Bone marrow (tissue), 2 donors: ENCODE measurements around the gene NT5C3A.

ENCODE experiments used
- DNase-seq, 2 donors: peaks; one replicate each; lab custom pipeline; 2025; lab: John Stamatoyannopoulos, UW

NT5C3A gene

DNA sequence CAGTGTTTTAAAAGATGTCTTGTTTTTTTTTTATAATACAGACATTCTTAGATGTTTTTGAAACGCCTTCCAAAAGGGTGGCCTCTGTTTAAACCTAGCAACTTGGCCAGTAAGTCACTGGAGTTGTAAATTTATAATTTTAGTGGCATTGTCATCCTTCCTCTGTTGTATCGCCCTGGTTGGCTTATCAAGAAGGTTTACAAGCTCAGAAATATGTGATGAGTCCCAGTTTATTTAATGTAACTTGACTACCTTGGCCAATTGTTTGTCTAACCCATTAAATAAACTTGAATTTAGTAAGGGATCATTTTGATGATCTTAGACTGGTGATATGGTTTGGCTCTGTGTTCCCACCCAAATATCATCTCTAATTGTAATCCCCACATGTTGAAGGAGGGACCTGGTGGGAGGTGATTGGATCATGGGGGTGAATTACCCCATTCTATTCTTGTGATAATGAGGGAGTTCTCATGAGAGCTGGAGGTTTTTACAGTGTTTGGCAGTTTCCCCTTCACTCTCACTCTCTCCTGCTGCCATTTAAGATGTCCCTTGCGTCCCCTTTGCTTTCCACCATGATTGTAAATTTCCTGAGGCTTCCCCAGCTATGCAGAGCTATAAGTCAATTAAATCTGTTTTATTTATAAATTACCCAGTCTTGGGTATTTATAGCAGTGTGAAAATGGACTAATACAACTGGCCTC lies 13.4 kb upstream of the NT5C3A start:
- no peak for DNase-seq

DNA sequence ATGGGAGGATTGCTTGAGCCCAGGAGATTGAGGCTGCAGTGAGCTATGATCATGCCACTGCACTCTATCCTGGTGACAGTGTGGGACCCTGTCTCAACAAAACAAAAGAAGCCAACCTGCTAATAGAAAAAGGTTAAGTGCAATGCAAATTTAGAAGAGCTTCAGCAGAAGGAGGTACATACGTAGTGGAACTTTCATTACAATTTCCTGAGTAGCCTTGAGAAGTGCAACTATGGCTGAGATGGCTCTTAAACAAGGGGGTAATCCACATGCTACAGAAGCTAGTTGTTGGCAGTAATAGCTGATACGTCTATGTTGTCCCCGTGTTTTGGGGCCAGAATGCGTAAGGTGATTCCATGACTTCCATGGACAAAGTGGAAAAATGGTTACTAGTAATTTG lies 10.7 kb upstream of the NT5C3A start:
- no peak for DNase-seq

DNA sequence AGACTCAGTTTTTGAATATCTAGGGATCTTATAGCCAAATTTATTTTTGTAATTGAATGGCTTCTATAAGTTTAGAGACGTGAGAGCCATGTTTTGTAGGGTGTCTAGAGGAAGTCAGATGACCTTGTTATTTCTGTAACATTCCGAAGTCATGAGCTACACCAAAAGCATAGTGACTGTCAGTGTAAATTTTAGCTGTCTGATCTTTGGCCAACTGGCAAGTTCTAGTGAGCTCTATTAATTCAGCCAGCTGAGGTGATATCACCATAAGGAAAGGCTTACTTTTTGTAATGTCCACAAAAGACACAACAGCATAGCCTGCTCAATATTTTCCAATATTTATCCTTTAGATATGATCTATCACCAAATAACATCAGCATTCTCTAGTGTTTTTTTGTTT lies 9.9 kb upstream of the NT5C3A start:
- DNase-seq: no peak

DNA sequence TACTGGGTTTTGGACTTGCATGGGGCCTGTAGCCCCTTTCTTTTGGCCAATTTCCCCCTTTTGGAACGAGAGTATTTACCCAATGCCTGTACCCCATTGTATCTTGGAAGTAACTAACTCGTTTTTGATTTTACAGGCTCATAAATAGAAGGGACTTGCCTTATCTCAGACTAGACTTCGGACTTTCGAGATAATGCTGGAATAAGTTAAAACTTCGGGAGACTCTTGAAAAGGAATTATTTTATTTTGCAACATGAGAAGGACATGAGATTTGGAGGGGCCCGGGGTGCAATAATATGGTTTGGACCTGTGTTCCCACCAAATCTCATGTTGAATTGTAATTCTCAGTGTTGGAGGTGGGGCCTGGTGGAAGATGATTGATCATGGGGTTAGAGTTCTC lies 8.3 kb upstream of the NT5C3A start:
- DNase-seq: no peak

DNA sequence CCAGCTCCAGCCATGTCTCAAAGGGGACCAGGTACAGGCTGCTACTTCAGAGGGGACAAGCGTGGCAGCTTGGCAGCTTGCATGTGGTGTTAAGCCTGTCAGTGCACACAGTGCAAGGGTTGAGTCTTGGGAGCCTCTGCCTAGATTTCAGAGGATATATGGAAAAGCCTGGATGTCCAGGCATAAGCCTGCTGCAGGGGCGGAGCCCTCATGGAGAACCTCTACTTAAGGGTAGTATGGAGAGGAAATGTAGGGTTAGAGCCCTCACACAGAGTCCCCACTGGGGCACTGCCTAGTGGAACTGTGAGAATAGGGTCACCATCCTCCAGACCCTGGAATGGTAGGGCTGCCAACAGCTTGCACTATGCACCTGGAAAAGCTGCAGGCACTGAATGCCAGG lies 7.7 kb upstream of the NT5C3A start:
- DNase-seq: no peak

DNA sequence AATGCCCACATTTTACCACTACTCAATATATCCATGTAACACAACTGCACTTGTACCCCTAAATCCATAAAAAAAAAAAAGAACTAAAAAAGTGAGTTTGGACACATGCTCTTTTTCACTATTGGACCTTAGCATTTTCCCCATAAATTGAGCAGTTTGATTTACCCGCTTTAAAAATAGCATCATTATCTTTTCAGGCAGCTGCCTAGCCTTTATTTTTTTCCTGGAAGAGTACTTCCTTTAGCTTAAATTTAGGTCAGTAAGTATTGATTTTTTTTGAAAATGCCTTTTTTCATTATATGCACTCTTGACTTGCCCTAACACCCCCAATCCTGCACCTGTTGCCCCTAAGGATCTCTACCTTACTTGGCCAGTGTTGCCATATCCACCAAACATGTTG lies 5.3 kb upstream of the NT5C3A start:
- DNase-seq: no peak

DNA sequence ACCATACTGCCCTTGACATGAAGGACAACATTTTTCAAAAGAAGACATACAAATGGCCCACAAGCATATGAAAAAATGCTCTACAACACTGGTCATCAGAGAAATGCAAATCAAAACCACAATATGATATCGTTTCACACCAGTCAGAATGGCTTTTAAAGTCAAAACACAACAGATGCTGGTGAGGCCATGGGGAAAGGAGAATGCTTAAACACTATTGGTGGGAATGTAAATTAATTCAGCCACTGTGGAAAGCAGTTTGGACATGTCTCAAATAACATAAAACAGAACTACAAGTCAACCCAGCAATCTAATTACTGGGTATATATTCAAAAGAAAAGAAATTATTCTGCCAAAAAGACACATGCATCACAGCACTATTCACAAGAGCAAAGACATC lies 4.2 kb upstream of the NT5C3A start:
- no peak for DNase-seq

DNA sequence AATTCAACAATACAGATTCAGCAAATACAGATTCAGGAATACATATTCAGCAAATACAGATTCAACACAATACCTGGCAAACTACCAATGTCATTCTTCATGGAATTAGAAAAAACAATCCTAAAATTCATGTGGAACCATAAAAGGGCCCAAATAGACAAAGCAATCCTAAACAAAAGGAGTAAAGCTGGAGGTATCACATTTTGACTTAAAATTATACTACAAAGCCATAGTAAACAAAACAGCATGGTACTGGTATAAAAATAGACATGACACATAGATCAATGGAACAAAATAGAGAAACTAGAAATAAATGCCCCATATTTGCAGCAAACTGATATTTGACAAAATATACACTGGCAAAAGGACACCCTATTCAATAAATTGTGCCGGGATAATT lies 3.4 kb upstream of the NT5C3A start:
- no peak for DNase-seq

DNA sequence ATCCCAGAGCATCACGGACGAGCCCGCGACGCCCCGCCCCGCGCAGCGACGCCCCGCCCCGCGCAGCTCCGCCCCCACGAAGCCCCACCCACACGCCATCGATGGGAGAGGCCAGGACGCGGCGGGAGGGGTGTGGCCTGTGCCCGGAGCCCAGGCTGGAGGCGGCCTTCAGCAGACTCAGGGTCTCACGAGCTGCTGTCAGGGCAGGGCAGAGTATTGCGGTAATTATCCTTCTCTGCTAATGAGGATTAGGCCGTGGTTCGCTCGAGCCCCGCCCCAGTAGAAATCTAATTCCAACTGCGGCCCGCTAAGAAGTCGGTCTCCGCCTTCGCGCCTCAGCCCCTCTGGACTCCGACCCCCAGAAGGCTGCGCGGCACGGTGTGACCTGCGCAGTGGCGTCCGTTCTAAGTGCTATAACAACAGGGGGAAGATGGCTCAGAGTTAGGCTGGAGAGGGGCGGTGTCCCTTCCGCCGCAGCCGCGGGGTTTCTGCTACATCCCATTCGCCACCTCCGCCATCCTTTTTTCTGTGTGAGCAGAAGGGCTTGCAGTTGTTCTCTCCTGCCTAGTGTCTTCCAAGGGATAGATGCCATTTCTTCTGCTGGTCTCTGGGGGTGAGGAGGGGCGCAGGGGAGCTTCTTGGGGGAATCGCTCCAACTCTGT lies 337 bp upstream of the NT5C3A start:
- DNase-seq: peak; percentile 95 to 96

DNA sequence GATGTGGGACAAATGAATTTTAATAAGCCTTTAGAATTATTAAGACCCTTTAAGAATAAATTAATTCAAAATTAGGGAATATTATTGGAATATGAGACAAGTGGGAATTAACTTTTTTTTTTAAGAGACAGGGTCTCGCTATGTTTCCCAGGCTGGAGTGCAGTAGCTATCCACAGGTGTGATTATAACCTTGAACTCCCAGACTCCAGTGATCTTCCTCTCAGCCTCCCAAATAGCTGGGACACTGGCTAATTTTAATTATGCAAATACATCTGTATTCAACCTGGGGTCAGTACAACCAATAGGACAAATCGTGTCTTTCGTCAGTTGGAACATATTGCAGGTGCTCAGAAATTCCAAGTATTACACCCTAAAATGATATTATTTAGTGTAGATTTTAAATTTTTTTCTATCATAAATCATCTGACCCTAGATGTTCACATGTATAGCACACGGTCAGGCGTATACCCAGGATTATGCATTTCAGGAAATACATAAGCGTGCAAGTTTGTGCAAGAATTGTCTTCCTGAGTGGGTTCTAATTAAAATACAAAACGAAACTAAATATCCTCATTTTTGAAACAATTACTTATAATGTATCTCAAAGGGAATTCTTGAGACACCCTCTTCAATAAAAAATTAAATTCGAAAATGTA lies 1.2 kb downstream of the NT5C3A start:
- no peak for DNase-seq

DNA sequence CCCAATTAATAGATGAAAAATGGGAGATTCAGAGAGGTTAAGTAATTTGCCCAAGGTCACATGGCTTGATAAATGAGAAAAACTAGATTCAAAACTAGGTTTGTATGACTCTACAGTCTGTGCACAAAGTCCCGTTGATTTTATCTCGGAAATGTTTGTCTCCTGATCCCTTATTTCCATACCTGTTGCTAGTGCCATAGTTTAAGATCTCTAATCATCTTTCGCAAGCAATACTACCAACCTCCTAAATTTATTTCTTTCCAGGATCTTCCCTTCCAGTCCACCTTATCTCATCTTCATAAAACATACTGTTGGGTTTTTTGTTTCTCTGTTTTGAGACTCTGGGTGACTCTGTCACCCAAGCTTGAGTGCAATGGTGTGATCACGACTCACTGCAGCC lies 2.9 kb downstream of the NT5C3A start:
- DNase-seq: no peak

DNA sequence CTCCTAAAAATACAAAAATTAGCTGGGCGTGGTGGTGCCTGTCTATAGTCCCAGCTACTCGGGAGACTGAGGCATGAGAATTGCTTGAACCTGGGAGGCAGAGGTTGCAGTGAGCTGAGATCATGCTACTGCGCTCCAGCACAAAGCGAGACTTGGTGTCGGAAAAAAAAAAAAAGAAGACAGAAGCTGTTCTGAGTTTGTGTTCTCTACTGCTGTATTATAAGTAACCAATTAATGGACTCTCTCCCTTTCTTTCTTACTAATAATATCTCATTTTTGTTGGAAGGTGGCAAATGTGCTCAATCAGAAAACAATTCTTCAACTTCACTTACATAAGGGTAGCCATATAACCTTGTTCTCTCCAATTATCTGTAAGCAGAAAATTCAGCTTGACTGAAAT lies 7.4 kb downstream of the NT5C3A start:
- no peak for DNase-seq

DNA sequence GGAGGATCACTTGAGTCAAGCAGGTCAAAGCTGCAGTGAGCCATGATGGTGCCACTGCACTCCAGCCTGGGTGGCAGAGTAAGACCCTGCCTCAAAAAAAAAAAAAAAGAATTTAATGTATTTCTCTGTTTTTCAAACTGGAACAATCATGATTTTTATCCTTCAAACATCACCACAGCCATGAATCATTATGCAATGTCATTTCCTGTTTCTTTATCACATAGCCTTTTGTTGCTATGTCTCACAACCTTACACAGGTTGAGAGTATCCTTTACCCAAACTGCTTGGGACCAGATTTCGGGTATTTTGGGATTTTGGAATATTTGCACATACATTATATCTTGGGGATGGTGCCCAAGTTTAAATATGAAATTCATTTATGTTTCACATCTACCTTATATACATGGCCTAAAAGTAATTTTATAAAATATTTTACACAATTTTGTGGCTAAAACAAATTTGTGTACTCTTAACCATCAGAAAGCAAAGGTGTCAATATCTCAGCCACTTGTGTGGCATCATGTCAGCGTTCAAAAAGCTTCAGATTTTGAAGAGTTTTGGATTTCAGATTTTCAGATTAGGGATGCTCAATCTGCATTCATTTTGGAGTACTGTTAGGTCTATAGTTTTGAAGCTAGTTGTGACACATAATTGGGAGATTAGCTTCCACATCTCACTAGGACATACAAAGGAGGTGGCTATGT lies 8.2 kb downstream of the NT5C3A start:
- DNase-seq: peak in 1 of 2 donors; percentile 74

DNA sequence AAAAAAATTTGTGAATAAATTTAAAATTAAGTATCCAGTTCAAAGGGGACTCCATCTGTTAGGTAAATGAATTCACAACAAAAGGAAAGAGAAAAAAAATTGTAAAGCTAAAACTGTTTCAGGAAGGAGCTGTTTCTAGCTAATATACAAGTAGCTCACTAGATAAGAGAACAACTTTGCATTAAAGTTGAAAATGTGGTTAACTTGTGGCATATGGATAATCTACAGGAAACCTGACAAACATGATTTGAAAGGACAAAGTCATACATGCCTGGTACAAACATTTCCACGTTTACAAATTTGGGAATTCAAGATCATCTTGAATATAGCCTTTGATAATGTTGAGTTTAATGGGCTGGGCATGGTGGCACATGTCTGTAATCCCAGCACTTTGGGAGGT lies 8.9 kb downstream of the NT5C3A start:
- no peak for DNase-seq

DNA sequence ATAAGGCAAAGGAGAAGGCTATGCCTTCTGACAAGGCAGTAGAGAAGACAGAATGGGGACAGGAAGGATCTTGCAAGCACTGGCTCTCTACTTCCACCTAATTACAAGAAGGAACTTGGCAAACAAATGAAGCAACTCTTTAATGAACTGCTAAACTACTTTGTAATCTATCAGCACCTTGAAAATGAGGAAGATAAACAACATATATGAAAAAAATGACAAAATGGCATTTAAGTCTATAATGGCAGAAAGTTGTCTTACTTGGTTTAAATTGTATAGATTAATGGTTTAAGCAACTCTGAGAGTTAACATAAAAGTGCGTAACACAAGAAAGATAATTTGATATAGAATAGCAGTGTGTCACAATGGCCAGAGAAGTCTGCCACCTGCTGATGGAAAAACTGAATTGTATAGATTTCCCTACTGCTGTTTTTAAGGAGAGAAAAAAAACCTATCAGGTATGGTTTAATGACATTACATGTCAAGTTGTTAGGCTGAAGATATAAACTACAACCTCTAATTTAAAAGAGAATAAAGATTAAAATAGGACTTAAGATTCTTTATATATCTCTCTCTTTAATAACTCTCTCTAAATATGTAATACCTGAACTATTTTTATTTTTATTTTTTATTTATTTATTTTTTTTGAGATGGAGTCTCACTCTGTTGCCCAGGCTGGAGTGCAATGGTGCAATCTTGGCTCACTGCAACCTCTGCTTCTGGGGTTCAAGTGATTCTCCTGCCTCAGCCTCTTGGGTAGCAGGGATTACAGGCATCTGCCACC lies 11.8 kb downstream of the NT5C3A start:
- DNase-seq: peak in 1 of 2 donors; percentile 32

DNA sequence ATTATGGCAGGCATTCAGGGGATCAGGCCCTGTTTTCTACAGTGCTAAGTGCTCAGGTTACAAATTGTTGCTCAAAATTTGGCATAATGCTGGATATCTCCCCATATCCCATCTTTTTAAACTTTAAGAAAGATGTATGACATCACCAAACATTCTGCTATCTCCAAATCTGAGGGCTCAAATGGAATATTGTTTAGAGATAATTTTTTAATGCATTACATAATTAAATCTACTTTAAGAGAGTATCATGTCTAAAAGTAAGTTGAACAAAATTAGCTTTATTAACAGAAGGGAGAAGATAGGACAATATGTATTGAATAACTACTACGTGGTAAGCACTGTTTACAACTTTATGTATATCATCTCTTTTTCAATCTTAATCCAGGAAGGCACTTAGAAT lies 13.9 kb downstream of the NT5C3A start:
- DNase-seq: no peak

DNA sequence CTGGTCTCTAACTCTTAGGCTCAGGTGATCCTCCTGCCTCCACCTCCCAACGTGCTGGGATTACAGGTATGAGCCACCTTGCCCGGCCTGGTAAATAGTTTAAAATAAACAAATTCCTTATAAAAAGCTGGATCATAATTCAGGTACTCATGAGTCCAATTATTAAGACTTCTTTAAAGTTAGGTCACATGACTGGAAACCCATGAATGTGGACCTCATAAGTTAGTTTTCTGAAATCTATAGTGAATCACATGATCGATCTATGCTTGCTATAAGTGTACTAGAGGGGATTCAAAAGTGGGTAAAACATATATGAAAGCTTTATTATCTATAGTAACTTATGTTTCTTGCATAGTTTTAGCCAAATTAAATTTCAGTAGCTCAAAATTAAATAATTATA lies 14.3 kb downstream of the NT5C3A start:
- no peak for DNase-seq

DNA sequence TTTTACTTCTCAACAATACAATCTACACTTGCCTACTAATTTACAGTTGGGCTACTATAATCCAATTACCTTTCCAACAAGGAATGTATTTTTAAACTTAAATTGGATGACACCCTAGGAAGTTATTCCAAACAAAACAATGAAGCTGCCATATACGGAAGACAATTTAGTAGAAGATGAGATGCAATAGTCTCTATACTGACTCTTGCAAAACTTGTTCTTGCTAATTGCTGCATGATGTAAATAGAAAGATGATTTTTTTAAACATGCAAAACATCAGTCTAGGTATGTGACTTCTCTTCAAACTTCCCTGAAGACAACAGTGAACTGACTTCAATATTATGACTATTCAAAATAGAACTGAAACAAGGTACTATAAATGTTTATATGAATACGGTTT lies 17.6 kb downstream of the NT5C3A start:
- DNase-seq: no peak

DNA sequence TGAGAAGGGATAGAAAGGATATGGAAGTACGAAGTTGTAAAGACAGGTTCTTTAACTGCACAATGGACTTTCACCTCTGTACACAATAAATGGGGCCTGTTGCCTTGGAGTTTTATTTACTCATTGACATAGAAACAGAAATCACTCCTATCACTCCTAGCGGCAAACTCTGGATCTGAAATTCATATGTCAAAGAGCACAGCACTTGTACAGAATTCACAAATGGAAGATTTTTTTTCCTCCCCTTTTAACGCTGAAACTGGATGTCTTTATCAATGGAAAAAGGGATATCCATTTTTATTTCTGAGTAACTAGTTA lies 18.2 kb downstream of the NT5C3A start:
- DNase-seq: no peak

DNA sequence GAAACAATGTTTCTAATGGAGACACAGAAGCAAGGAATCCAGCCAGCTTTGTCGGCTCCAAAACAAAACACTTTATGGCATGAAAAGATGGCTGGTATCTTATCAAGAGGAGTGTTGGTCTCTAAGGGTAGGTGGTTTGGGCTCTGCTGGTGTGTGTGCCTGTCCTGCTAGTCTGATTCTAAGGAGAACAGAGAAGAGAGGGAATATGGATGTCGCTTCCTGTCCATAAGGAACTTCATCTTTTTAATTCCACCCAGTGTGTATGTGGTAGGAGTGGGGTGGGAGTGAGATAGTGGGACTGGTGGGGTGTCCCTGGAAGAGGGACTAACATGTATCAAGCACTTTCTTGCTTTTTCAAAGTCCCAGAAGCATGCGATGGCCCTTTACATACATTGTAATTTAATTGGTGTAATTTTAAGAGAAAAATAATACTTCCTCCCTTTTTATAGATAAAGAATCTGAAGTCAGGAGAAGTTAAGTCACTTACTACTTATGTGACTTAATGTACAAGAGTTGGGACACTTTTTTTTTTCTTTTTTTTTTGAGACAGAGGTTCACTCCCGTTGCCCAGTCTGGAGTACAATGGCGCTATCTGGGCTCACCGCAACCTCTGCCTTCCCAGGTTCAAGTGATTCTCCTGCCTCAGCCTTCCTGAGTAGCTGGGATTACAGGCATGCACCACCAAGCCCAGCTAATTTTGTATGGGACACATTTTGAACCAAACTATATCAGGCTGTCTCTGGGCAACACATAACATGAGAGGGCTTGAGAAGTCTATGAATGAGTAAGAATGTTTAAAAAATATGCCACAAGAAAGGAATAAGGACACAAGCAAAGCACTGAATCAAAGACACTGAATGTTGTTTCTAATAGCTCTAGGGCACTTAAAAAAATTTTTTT lies 18.8 kb downstream of the NT5C3A start:
- DNase-seq: no peak
